Measurements from ENCODE around the gene PORCN. TPM values are rescaled to one million over a fixed set of nuclear protein-coding genes. Genes with fewer than 3 reads are reported as not detected.

PORCN gene
- total and polyA plus RNA-seq, 2 of the 13 experiments (the other 11 are each of a cell fraction or from before 2014, with no cell fraction given): 3.9 to 5.8 TPM

DNA sequence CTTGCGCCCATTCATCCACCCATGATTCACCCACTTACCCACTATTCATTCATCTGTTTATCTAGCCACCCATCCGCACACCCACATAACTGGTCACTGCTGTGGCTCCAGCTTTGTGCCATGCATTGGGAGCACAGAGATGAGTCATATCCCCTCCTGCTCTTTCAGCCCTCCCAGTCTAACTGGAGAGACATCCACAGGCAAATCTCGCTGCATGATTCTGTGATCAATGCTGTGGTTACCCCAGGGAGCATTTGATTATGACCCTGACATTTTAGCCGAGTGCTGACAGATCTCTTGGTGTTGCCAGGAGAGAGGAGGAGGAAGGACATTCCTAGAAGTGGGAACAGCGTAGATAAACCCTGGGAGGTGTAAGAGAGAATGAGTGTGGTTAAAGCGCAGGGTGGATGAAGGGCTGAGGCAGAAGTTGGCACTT is 10.4 kb upstream of the PORCN start:
- no peaks in the 10 kb centered on the region for H3K9me3 ChIP-seq (ENCODE audit: low read length)
- WGBS (ENCODE audit: low lambda C conversion rate): 67% methylated on average over 6 of the region's 6 CpGs
- TF ChIP-seq FOSL2 (CRISPR knock-in tag; IDR thresholded peaks at IDR 0.05) (peak; percentile 70), SIN3B (IDR thresholded peaks at IDR 0.05; ENCODE audit: low read length) (no peak), ERF (CRISPR knock-in tag; IDR thresholded peaks at IDR 0.05) (no peak), NKX3-1 (CRISPR knock-in tag; IDR thresholded peaks at IDR 0.05) (no peak), NFATC3 (CRISPR knock-in tag; IDR thresholded peaks at IDR 0.05) (no peak)
- no peak overlapping the region for H3K4me3 ChIP-seq (replicated peaks in 1 of 3; ENCODE audit: insufficient read depth in 1 of 3, low read depth in 2 of 3, low read length in 3 of 3)
- ATAC-seq (no peak), FAIRE-seq (no peak), DNase-seq (ENCODE audit: low spot score) (no peak)
- in situ Hi-C loops (cut with HindIII; ENCODE audit: extremely low pct_ligation_motif_present, low pct_unique_long_range_greater_than_20kb): no loop called here
- ChIA-PET CTCF (ENCODE audit: low intra/inter-chr PET ratio, low total read pairs) (no interaction called here), POLR2A (no interaction called here)
- H3K36me3 ChIP-seq (replicated peaks in 1 of 2; ENCODE audit: control insufficient read depth in 1 of 2, insufficient read depth in 2 of 2, low read length in 2 of 2): no peaks in the 10 kb centered on the region
- no TSS peak for BruUV-seq (replicated peaks)
- H2AFZ ChIP-seq (ENCODE audit: low read length): no peak overlapping the region
- no peak overlapping the region for H3K9ac ChIP-seq (ENCODE audit: insufficient read depth, low read depth, low read length)
- H3K79me2 ChIP-seq (ENCODE audit: insufficient read depth, low read length): no peaks in the 10 kb centered on the region
- no peaks in the 10 kb centered on the region for H4K20me1 ChIP-seq (ENCODE audit: insufficient read depth, low read length)
- no peak overlapping the region for H3K27ac ChIP-seq (ENCODE audit: extremely low read length, insufficient read depth, low read length)
- intact Hi-C loops (cut with micrococcal nuclease; ENCODE audit: unreplicated experiment): loop anchor here (10.0 kb wide), 1 partner anchor 414 kb away; no protein-coding TSS in a partner anchor
- H3K4me1 ChIP-seq (ENCODE audit: insufficient read depth, low read length): peaks cover 23% of the 10 kb centered on the region
- no peak overlapping the region for H3K4me2 ChIP-seq (ENCODE audit: low read depth, low read length)
- H3K27me3 ChIP-seq (ENCODE audit: control insufficient read depth in 1 of 2, insufficient read depth in 2 of 2, low read length in 2 of 2): no peaks in the 10 kb centered on the region; a peak in 1 of 5 replicates

DNA sequence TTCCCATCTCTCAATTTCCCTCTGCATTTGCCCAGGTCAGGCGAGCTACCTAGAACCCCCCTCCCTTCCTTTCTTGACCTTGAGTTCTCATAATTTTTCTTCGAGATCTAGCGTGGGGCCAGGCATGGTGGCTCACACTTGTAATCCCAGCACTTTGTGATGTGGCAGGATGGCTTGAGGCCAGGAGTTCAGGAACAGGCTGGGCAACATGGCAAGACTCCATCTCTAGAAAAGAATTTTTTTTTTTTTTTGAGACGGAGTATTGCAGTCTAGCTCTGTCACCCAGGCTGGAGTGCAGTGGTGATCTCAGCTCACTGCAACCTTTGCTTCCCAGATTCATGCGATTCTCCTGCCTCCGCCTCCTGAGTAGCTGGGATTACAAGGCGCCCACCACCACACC is 4.5 kb upstream of the PORCN start:
- ChIA-PET POLR2A (no interaction called here), CTCF (ENCODE audit: low intra/inter-chr PET ratio, low total read pairs) (no interaction called here)
- Histone ChIP-seq H3K36me3 (replicated peaks in 1 of 2; ENCODE audit: control insufficient read depth in 1 of 2, insufficient read depth in 2 of 2, low read length in 2 of 2) (no peaks in the 10 kb centered on the region), H3K9ac (ENCODE audit: insufficient read depth, low read depth, low read length) (no peak overlapping the region), H3K27me3 (ENCODE audit: control insufficient read depth in 1 of 2, insufficient read depth in 2 of 2, low read length in 2 of 2) (no peaks in the 10 kb centered on the region), H3K79me2 (ENCODE audit: insufficient read depth, low read length) (no peaks in the 10 kb centered on the region), H3K9me3 (ENCODE audit: low read length) (no peaks in the 10 kb centered on the region), H3K4me2 (ENCODE audit: low read depth, low read length) (no peak overlapping the region), H4K20me1 (ENCODE audit: insufficient read depth, low read length) (no peaks in the 10 kb centered on the region), H2AFZ (ENCODE audit: low read length) (no peak overlapping the region), H3K27ac (ENCODE audit: extremely low read length, insufficient read depth, low read length) (no peak overlapping the region), H3K4me3 (replicated peaks in 1 of 3; ENCODE audit: insufficient read depth in 1 of 3, low read depth in 2 of 3, low read length in 3 of 3) (no peak overlapping the region), H3K4me1 (ENCODE audit: insufficient read depth, low read length) (peaks cover 10% of the 10 kb centered on the region)
- 97% methylated on average over 7 of the region's 7 CpGs for WGBS (ENCODE audit: low lambda C conversion rate)
- intact Hi-C loops (cut with micrococcal nuclease; ENCODE audit: unreplicated experiment) (no loop called here), in situ Hi-C loops (cut with HindIII; ENCODE audit: extremely low pct_ligation_motif_present, low pct_unique_long_range_greater_than_20kb) (no loop called here)
- no TSS peak for BruUV-seq (replicated peaks)
- TF ChIP-seq ZFP36L2 (CRISPR knock-in tag; IDR thresholded peaks at IDR 0.05): no peak
- no peak for TF ChIP-seq ZNF430 (CRISPR knock-in tag; IDR thresholded peaks at IDR 0.05)
- TF ChIP-seq MAF1 (CRISPR knock-in tag; IDR thresholded peaks at IDR 0.05; ENCODE audit: borderline replicate concordance): no peak
- no peak for TF ChIP-seq BHLHE40 (IDR thresholded peaks at IDR 0.05; ENCODE audit: low read length)
- TF ChIP-seq ZNF557 (CRISPR knock-in tag; IDR thresholded peaks at IDR 0.05): no peak
- no peak for TF ChIP-seq NFYC (CRISPR knock-in tag; IDR thresholded peaks at IDR 0.05)
- TF ChIP-seq, protein P1, sequence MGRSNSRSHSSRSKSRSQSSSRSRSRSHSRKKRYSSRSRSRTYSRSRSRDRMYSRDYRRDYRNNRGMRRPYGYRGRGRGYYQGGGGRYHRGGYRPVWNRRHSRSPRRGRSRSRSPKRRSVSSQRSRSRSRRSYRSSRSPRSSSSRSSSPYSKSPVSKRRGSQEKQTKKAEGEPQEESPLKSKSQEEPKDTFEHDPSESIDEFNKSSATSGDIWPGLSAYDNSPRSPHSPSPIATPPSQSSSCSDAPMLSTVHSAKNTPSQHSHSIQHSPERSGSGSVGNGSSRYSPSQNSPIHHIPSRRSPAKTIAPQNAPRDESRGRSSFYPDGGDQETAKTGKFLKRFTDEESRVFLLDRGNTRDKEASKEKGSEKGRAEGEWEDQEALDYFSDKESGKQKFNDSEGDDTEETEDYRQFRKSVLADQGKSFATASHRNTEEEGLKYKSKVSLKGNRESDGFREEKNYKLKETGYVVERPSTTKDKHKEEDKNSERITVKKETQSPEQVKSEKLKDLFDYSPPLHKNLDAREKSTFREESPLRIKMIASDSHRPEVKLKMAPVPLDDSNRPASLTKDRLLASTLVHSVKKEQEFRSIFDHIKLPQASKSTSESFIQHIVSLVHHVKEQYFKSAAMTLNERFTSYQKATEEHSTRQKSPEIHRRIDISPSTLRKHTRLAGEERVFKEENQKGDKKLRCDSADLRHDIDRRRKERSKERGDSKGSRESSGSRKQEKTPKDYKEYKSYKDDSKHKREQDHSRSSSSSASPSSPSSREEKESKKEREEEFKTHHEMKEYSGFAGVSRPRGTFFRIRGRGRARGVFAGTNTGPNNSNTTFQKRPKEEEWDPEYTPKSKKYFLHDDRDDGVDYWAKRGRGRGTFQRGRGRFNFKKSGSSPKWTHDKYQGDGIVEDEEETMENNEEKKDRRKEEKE (IDR thresholded peaks at IDR 0.05): no peak
- no peak for TF ChIP-seq FOXA3 (CRISPR knock-in tag; IDR thresholded peaks at IDR 0.05)
- TF ChIP-seq MIXL1 (CRISPR knock-in tag; IDR thresholded peaks at IDR 0.05): no peak
- TF ChIP-seq ZNF256 (CRISPR knock-in tag; conservative IDR thresholded peaks at IDR 0.05): no peak
- no peak for DNase-seq (ENCODE audit: low spot score)
- no peak for FAIRE-seq
- ATAC-seq: no peak

Data from HepG2 (cell line).